ENCODE data around the gene CHCHD5. TPM values are rescaled to one million over a fixed set of nuclear protein-coding genes. Genes with fewer than 3 reads are reported as not detected.
A peak's percentile ranks its signal among the peaks of the same experiment; 100 is the strongest.

Gene CHCHD5
- polyA plus RNA-seq, 3 donors = 37.1 to 77.3 (median 56.2) TPM

DNA sequence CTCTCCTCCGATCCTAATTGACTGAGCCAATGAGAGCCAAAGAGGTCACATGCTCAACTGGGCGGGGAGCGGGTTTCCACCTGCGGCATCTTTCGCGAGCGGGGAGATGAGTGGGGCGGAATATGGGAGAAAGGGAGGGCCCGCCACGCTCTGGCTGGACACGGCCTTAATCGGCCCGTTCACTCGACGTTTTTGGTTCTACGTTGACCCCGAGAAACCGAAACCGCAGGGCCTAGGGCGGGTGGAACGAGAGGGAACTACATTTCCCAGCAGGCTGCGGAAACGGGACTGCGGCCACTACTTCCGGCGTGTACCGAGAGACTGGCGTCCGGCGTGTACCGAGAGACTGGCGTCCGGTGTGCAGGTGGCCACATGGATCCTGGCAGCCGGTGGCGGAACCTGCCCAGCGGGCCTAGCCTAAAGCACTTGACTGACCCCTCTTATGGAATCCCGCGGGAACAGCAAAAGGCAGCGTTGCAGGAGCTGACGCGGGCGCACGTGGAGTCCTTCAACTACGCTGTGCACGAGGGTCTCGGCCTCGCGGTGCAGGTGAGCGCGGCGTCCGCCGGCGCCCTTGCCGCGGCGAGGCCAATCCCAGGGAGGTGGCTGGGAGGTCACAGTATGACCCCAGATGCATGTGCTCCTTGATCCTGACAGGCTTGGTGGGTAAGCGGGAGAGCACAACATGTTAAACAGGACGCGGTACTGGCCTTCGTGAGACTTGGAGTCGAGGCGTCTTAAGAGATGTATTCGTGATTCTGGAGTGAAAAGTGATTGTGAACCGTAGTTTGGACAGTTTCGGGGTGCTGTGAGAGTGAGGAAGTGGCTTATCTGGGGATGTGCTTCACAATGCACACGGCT is 42.1 kb upstream of the CHCHD5 start, which contains the start of gene POLR1B:
Gene POLR1B, plus strand, starts transcription at position 343 of the 861 bp plus-strand sequence. Its CDS starts 30 bp downstream, at position 373.
- Histone ChIP-seq H3K27me3 (ENCODE audit: control insufficient read depth in 2 of 2, insufficient read depth in 2 of 2, low read length in 2 of 2) (no peaks in the 10 kb centered on the region), H3K27ac (ENCODE audit: low read depth in 1 of 2, low read length in 2 of 2) (peak within 1 kb of the TSS; percentile 93 to 95), H3K4me3 (replicated peaks in 1 of 3; ENCODE audit: low read depth in 2 of 3, low read length in 3 of 3) (peak within 1 kb of the TSS; percentile 60 to 95 (median 94)), H3K9me3 (replicated peaks in 1 of 2; ENCODE audit: control insufficient read depth in 1 of 2, insufficient read depth in 1 of 2, low read length in 2 of 2) (no peaks in the 10 kb centered on the region), H3K4me1 (ENCODE audit: control insufficient read depth in 1 of 2, insufficient read depth in 2 of 2, low read length in 2 of 2) (peaks cover 21 to 27% of the 10 kb centered on the region in 2 donors), H3K4me2 (replicated peaks; ENCODE audit: extremely low read depth, low read length, poor library complexity, severe bottlenecking) (peak within 1 kb of the TSS; percentile 94), H3K36me3 (replicated peaks in 1 of 2; ENCODE audit: control insufficient read depth in 1 of 2, insufficient read depth in 2 of 2, low read length in 2 of 2) (peaks cover 4 to 13% of the 10 kb centered on the region in 2 donors), H3K9ac (ENCODE audit: insufficient read depth, low read length, poor library complexity, severe bottlenecking) (peak within 1 kb of the TSS; percentile 82), H2AFZ (ENCODE audit: insufficient read depth, low read depth, low read length, poor library complexity, severe bottlenecking) (peak within 1 kb of the TSS; percentile 97), H4K20me1 (ENCODE audit: insufficient read depth, low read length) (no peaks in the 10 kb centered on the region), H3K79me2 (ENCODE audit: insufficient read depth, low read length) (peaks cover 46% of the 10 kb centered on the region)
- Mint-ChIP-seq H3K9me3 (no peaks in the 10 kb centered on the region), H3K36me3 (peaks cover 14 to 19% of the 10 kb centered on the region in 2 donors), H3K27ac (peak within 1 kb of the TSS in 1 of 7 donors; percentile 99), H3K27me3 (ENCODE audit: low read depth in 3 of 3) (peaks cover 0 to 4% (median 0%) of the 10 kb centered on the region in 3 donors), H3K4me1 (peaks cover 13% of the 10 kb centered on the region), H3K4me3 (no peak within 1 kb of the TSS)
- no peak for TF ChIP-seq CTCF (IDR thresholded peaks at IDR 0.05)
- intact Hi-C loops (cut with micrococcal nuclease) = loop anchor here in 1 of 2 donors (2.0 to 5.0 kb wide), 2 partner anchors 42 to 285 kb away; partner anchors contain the start of genes CHCHD5 and ZC3H8
- DNase-seq = peak; percentile 70 to 71 (median 71)
- WGBS (ENCODE audit: insufficient coverage) = 0% methylated on average over 64 of the region's 67 CpGs

DNA sequence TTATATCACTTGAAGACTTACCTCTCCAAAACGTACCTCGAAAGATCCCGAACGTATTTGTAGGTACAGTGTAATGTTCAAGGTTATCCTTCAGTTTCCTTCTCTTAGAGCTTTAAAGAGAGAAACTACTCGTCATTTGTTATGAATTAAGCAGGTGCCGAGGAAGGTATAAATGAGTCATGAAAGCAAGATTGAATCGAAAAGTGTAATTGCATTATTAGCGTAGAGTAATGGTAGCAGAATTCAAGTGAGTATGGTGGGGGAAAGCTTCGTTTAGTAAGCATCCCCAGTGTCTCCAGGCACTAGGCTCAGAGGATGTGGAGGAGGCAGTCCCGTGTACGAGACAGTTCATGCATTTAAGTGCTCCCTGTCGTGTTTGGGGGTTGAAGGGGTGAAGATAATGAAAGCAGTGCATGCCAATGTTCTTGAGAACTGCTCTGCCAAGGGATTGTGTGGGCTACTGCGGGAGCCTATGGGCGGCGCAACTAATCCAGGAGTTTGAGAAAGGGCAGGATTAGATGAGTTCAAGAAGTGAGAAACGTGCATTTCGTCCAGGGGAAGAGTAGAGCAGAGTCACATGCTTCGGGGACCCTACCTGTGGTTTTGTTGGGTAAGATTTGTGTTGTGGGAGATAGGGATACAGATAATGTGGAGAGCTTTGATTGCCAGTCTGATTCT is 41.3 kb upstream of the CHCHD5 start:
- Histone ChIP-seq H3K36me3 (replicated peaks in 1 of 2; ENCODE audit: control insufficient read depth in 1 of 2, insufficient read depth in 2 of 2, low read length in 2 of 2) (peaks cover 10 to 21% of the 10 kb centered on the region in 2 donors), H3K27ac (ENCODE audit: low read depth in 1 of 2, low read length in 2 of 2) (peak overlapping the region in 1 of 2 donors; percentile 95), H2AFZ (ENCODE audit: insufficient read depth, low read depth, low read length, poor library complexity, severe bottlenecking) (peak overlapping the region; percentile 97), H4K20me1 (ENCODE audit: insufficient read depth, low read length) (no peaks in the 10 kb centered on the region), H3K79me2 (ENCODE audit: insufficient read depth, low read length) (peaks cover 46% of the 10 kb centered on the region), H3K4me2 (replicated peaks; ENCODE audit: extremely low read depth, low read length, poor library complexity, severe bottlenecking) (peak overlapping the region; percentile 94), H3K4me3 (replicated peaks in 1 of 3; ENCODE audit: low read depth in 2 of 3, low read length in 3 of 3) (peak overlapping the region; percentile 60 to 95 (median 94)), H3K27me3 (ENCODE audit: control insufficient read depth in 2 of 2, insufficient read depth in 2 of 2, low read length in 2 of 2) (no peaks in the 10 kb centered on the region), H3K9me3 (replicated peaks in 1 of 2; ENCODE audit: control insufficient read depth in 1 of 2, insufficient read depth in 1 of 2, low read length in 2 of 2) (no peaks in the 10 kb centered on the region), H3K4me1 (ENCODE audit: control insufficient read depth in 1 of 2, insufficient read depth in 2 of 2, low read length in 2 of 2) (peaks cover 21 to 27% of the 10 kb centered on the region in 2 donors), H3K9ac (ENCODE audit: insufficient read depth, low read length, poor library complexity, severe bottlenecking) (peak overlapping the region; percentile 82)
- intact Hi-C loops (cut with micrococcal nuclease) = loop anchor here in 1 of 2 donors (2.0 to 5.0 kb wide), 2 partner anchors 42 to 286 kb away; partner anchors contain the start of genes CHCHD5 and ZC3H8
- Mint-ChIP-seq H3K4me3 (no peak overlapping the region), H3K36me3 (peaks cover 20 to 21% of the 10 kb centered on the region in 2 donors), H3K27me3 (ENCODE audit: low read depth in 3 of 3) (peaks cover 0 to 4% (median 0%) of the 10 kb centered on the region in 3 donors), H3K9me3 (no peaks in the 10 kb centered on the region), H3K4me1 (peaks cover 14% of the 10 kb centered on the region), H3K27ac (no peak overlapping the region)
- DNase-seq = no peak
- no peak for TF ChIP-seq CTCF (IDR thresholded peaks at IDR 0.05)
- 3% methylated on average over 14 of the region's 18 CpGs for WGBS (ENCODE audit: insufficient coverage)

All from CD14-positive monocyte (primary cell).